HG02759 (cell line): ENCODE results near the gene IDUA.
"Not testable (repeated sequence)": the region's sequence is repeated elsewhere in the genome, so short reads cannot be mapped to it uniquely, and the experiment has no call there.

Source experiments
- ATAC-seq: cut with Tn5 transposase; IDR thresholded peaks from one replicate; pipeline ENCODE4 v1.9.1; 2021; ENCODE audit warnings: mild to moderate bottlenecking, moderate library complexity; ENCODE audit not compliant: unreplicated experiment

The IDUA gene

GRCh38 chr4:986879-987623 is at the start of gene IDUA:
Gene IDUA, plus strand, starts transcription at chr4:987044. Its CDS starts 41 bp downstream, at chr4:987085.
- peak; percentile 77 for ATAC-seq

GRCh38 chr4:939508-939907 is 47.3 kb upstream of the IDUA start:
- not testable (repeated sequence) for ATAC-seq

GRCh38 chr4:945274-946102 is 41.4 kb upstream of the IDUA start:
- no peak for ATAC-seq

- no peak for ATAC-seq
Observed at GRCh38 chr4:946103-946450, 40.8 kb upstream of the IDUA start.

GRCh38 chr4:946517-947471 is 40.0 kb upstream of the IDUA start:
- no peak for ATAC-seq

GRCh38 chr4:947491-947971 is 39.3 kb upstream of the IDUA start:
- ATAC-seq = no peak

- ATAC-seq = no peak
Observed at GRCh38 chr4:948101-948935, 38.5 kb upstream of the IDUA start.

DNA sequence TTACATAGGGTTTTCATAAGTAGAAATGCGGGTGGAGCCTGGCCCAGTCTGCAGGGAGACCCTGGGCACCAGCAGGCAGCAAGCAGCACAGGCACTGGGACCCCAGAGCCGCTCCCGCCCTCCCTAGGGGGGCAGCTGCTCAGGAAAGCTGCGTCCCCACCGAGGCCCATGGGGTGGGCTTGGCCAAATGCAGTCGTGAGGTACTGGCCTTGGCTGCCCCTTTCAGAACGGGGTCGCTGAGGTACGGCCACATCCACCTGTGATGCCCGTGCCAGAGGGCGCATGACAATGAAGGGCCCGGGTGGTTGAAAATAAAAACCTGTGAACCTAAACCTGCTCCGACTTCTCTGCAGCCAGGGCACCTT is 37.9 kb upstream of the IDUA start:
- no peak for ATAC-seq

DNA sequence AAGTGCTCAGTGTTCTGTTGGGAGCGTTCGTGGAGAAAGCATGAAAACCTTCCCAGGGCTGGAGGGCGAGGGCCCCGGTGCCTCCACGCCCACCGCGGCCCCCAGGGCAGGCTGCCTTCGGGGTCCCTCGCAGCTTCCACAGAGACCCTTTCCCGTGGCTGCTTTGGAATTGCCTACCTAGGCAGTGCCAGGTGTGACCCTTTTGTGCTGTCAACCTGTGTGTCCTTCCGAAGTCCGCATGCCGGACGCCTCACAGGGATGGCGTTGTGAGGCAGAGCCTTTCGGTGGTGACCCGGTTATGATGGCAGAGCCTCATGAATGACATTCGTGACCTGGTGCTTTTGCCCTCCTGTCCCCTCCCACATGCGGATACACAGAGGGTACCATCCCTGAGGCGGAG is 37.2 kb upstream of the IDUA start:
- no peak for ATAC-seq

GRCh38 chr4:950136-951020 is 36.5 kb upstream of the IDUA start:
- no peak for ATAC-seq

GRCh38 chr4:951186-951585 is 35.7 kb upstream of the IDUA start:
- no peak for ATAC-seq

- ATAC-seq = no peak
Observed at GRCh38 chr4:951594-952468, 35.0 kb upstream of the IDUA start.

GRCh38 chr4:952881-953573 is 33.8 kb upstream of the IDUA start:
- no peak for ATAC-seq

DNA sequence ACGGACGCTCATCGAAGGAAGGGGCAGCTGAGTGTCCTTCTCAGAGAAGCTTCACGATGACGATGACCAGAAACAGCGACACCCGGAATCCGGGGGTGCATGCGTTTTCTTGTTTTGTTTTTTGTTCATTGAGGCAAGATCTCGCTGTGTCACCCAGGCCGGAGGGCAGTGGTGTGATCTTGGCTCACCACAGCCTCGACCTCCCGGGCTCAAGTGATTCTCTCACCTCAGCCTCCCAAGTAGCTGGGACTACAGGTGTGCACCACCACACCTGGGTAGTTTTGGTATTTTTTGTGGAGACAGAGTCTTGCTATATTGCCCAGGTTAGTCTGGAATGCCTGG is 33.3 kb upstream of the IDUA start:
- ATAC-seq = no peak

GRCh38 chr4:954211-955020 is 32.4 kb upstream of the IDUA start:
- no peak for ATAC-seq

GRCh38 chr4:955161-955921 is 31.5 kb upstream of the IDUA start:
- no peak for ATAC-seq
